GM13977 (cell line): ENCODE results near the gene USP5.

Source experiments
- DNase-seq: peaks from one replicate; pipeline ENCODE4 v3.0.0; 2012; ENCODE audit warnings: low spot score
- CTCF ChIP-seq: IDR thresholded peaks from 2 replicates; pipeline ENCODE4 v1.5.1; 2012; ENCODE audit warnings: mild to moderate bottlenecking, control low read depth; ENCODE audit not compliant: insufficient read depth; ENCODE audit errors: extremely low read depth, missing control alignments
- in situ Hi-C: fragments of 300-500 bp; cut with MboI; formaldehyde crosslinking; loops from one replicate; pipeline ENCODE4 v1.12.0; 2022; ENCODE audit warnings: low sequenced_read_pairs, low pct_unique_long_range_greater_than_20kb, mixed read lengths, inconsistent platforms; ENCODE audit not compliant: unreplicated experiment

USP5 gene

GRCh38 chr12:6817098-6817497 lies 34.9 kb upstream of the USP5 start:
- DNase-seq: no peak
- no peak for TF ChIP-seq CTCF
- in situ Hi-C loops: no loop called here

- DNase-seq: no peak
- in situ Hi-C loops: no loop called here
- TF ChIP-seq CTCF: no peak
Measured at GRCh38 chr12:6817662-6818157, 34.2 kb upstream of the USP5 start.

GRCh38 chr12:6818222-6818621 lies 33.7 kb upstream of the USP5 start:
- no peak for TF ChIP-seq CTCF
- DNase-seq: no peak
- in situ Hi-C loops: no loop called here

- no peak for TF ChIP-seq CTCF
- in situ Hi-C loops: no loop called here
- no peak for DNase-seq
Measured at GRCh38 chr12:6818645-6819044, 33.3 kb upstream of the USP5 start.

- in situ Hi-C loops: no loop called here
- DNase-seq: no peak
- no peak for TF ChIP-seq CTCF
Measured at GRCh38 chr12:6819106-6820030, 32.6 kb upstream of the USP5 start.

GRCh38 chr12:6820166-6820565 lies 31.8 kb upstream of the USP5 start:
- TF ChIP-seq CTCF: no peak
- no peak for DNase-seq
- in situ Hi-C loops: no loop called here
